ENCODE results near the gene MIPOL1. TPM values are rescaled to one million over a fixed set of nuclear protein-coding genes. Genes with fewer than 3 reads are reported as not detected.
"Not testable (repeated sequence)": the region's sequence is repeated elsewhere in the genome, so short reads cannot be mapped to it uniquely, and the experiment has no call there.

MIPOL1 gene
- polyA plus RNA-seq, 4 donors = 10.0 to 12.8 (median 11.7) TPM

GRCh38 chr14:37443461-37443860 is 245.7 kb downstream of the MIPOL1 start:
- DNase-seq (ENCODE audit: low read depth in 4 of 4, low spot score in 3 of 4) = no peak

- DNase-seq (ENCODE audit: low read depth in 4 of 4, low spot score in 3 of 4) = no peak
Observed at GRCh38 chr14:37447883-37448391, 250.2 kb downstream of the MIPOL1 start.

- DNase-seq (ENCODE audit: low read depth in 4 of 4, low spot score in 3 of 4) = no peak
Observed at GRCh38 chr14:37452323-37452722, 254.6 kb downstream of the MIPOL1 start.

- no peak for DNase-seq (ENCODE audit: low read depth in 4 of 4, low spot score in 3 of 4)
Observed at GRCh38 chr14:37453985-37454384, 256.2 kb downstream of the MIPOL1 start.

GRCh38 chr14:37457334-37457733 is 259.6 kb downstream of the MIPOL1 start:
- no peak for DNase-seq (ENCODE audit: low read depth in 4 of 4, low spot score in 3 of 4)

- not testable (repeated sequence) for DNase-seq (ENCODE audit: low read depth in 4 of 4, low spot score in 3 of 4)
Observed at GRCh38 chr14:37462426-37462825, 264.7 kb downstream of the MIPOL1 start.

- DNase-seq (ENCODE audit: low read depth in 4 of 4, low spot score in 3 of 4) = no peak
Observed at GRCh38 chr14:37464192-37464858, 266.6 kb downstream of the MIPOL1 start.

GRCh38 chr14:37466003-37466622 is 268.4 kb downstream of the MIPOL1 start:
- no peak for DNase-seq (ENCODE audit: low read depth in 4 of 4, low spot score in 3 of 4)

GRCh38 chr14:37466623-37467088 is 268.9 kb downstream of the MIPOL1 start:
- DNase-seq (ENCODE audit: low read depth in 4 of 4, low spot score in 3 of 4) = no peak

- no peak for DNase-seq (ENCODE audit: low read depth in 4 of 4, low spot score in 3 of 4)
Observed at GRCh38 chr14:37469650-37470049, 271.9 kb downstream of the MIPOL1 start.

- DNase-seq (ENCODE audit: low read depth in 4 of 4, low spot score in 3 of 4) = no peak
Observed at GRCh38 chr14:37470251-37470650, 272.5 kb downstream of the MIPOL1 start.

GRCh38 chr14:37472906-37473305 is 275.2 kb downstream of the MIPOL1 start:
- no peak for DNase-seq (ENCODE audit: low read depth in 4 of 4, low spot score in 3 of 4)

GRCh38 chr14:37474191-37474590 is 276.5 kb downstream of the MIPOL1 start:
- no peak for DNase-seq (ENCODE audit: low read depth in 4 of 4, low spot score in 3 of 4)

GRCh38 chr14:37480446-37481290 is 282.9 kb downstream of the MIPOL1 start:
- DNase-seq (ENCODE audit: low read depth in 4 of 4, low spot score in 3 of 4) = no peak

GRCh38 chr14:37482428-37482827 is 284.7 kb downstream of the MIPOL1 start:
- no peak for DNase-seq (ENCODE audit: low read depth in 4 of 4, low spot score in 3 of 4)

GRCh38 chr14:37483672-37484071 is 285.9 kb downstream of the MIPOL1 start:
- DNase-seq (ENCODE audit: low read depth in 4 of 4, low spot score in 3 of 4) = no peak

- no peak for DNase-seq (ENCODE audit: low read depth in 4 of 4, low spot score in 3 of 4)
Observed at GRCh38 chr14:37490607-37491006, 292.9 kb downstream of the MIPOL1 start.

GRCh38 chr14:37491076-37491475 is 293.3 kb downstream of the MIPOL1 start:
- DNase-seq (ENCODE audit: low read depth in 4 of 4, low spot score in 3 of 4) = no peak

GRCh38 chr14:37493606-37494005 is 295.9 kb downstream of the MIPOL1 start:
- DNase-seq (ENCODE audit: low read depth in 4 of 4, low spot score in 3 of 4) = no peak

GRCh38 chr14:37497422-37497821 is 299.7 kb downstream of the MIPOL1 start:
- DNase-seq (ENCODE audit: low read depth in 4 of 4, low spot score in 3 of 4) = no peak

GRCh38 chr14:37501877-37502276 is 304.1 kb downstream of the MIPOL1 start:
- DNase-seq (ENCODE audit: low read depth in 4 of 4, low spot score in 3 of 4) = no peak

Measured in right renal pelvis (tissue), 4 donors.